Measurements from ENCODE around the gene SLC16A9.

The SLC16A9 gene

GRCh38 chr10:59687657-59688056, 22.0 kb downstream of the SLC16A9 start:
- H3K4me3 ChIP-seq (ENCODE audit: low read depth, low read length) = no peak overlapping the region
- TF ChIP-seq, protein P1, sequence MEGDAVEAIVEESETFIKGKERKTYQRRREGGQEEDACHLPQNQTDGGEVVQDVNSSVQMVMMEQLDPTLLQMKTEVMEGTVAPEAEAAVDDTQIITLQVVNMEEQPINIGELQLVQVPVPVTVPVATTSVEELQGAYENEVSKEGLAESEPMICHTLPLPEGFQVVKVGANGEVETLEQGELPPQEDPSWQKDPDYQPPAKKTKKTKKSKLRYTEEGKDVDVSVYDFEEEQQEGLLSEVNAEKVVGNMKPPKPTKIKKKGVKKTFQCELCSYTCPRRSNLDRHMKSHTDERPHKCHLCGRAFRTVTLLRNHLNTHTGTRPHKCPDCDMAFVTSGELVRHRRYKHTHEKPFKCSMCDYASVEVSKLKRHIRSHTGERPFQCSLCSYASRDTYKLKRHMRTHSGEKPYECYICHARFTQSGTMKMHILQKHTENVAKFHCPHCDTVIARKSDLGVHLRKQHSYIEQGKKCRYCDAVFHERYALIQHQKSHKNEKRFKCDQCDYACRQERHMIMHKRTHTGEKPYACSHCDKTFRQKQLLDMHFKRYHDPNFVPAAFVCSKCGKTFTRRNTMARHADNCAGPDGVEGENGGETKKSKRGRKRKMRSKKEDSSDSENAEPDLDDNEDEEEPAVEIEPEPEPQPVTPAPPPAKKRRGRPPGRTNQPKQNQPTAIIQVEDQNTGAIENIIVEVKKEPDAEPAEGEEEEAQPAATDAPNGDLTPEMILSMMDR (IDR thresholded peaks at IDR 0.05; ENCODE audit: control insufficient read depth, extremely low read depth, insufficient read depth) = no peak
- DNase-seq (ENCODE audit: low read depth) = no peak

GRCh38 chr10:59684006-59684405, 25.6 kb downstream of the SLC16A9 start:
- TF ChIP-seq, protein P1 (IDR thresholded peaks at IDR 0.05; ENCODE audit: control insufficient read depth, extremely low read depth, insufficient read depth) = no peak
- no peak for DNase-seq (ENCODE audit: low read depth)
- no peak overlapping the region for H3K4me3 ChIP-seq (ENCODE audit: low read depth, low read length)

DNA sequence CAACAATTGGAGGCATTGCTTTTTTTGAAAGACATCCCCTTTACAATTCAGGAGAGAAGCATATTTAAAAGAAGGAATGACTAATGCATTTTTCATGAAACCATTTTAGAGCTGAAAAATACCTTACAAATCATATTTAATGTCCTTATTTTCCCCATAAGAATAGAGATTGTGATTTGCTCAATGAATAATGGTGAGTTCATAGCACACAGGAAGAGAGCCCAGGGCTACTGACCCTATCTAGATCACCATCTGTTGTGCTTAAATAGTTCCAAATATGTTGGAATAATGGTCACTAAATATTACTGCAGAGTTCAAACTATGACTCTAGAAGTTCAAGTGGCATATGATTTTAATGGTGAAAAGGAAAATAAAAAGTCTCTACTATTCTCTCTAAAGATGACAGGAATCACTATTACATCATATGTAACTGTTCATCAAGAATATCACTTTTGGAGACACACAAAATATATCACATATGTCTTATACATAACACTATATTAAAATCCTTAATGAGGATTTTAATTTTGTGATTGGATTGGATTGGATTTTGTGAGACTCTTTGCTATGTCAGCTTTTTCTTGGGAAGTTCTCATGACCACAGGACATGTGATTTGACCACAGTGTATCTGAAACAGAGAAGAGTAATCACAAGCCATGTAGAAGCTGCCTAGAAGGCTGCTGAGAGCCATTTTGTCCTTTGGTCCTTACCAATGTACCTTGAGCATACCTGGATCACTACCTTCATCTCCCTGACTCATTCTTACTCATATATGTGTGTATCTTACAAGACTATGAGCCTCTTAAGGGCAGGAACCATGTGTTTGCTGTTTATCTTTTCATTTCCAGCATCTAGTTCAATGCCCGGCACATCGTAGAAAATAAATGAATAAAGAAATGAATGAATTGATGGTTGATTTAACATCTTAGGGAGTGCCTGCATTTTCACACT, 26.4 kb downstream of the SLC16A9 start:
- no peak for DNase-seq (ENCODE audit: low read depth)
- H3K4me3 ChIP-seq (ENCODE audit: low read depth, low read length) = no peak overlapping the region
- TF ChIP-seq, protein P1 (IDR thresholded peaks at IDR 0.05; ENCODE audit: control insufficient read depth, extremely low read depth, insufficient read depth) = no peak

DNA sequence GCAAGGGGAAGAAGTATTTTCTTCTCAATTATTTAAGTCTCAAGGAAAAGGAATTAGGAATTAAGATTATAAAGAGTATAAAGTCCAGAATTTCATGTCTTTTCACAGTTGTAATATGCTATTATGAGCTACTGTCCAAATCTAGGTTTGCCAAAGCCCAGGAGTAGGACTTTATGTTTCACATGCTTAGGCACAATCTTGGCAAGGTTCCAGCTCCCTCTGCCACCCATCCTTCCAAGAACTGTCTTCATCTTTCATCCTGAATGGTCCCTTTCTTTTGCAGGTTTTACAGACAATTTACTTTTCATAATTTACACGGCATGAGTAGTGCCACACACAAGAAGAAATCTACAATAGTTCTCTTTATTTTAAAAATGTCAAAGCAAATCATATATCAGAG, 29.5 kb downstream of the SLC16A9 start:
- H3K4me3 ChIP-seq (ENCODE audit: low read depth, low read length) = no peak overlapping the region
- TF ChIP-seq, protein P1 (IDR thresholded peaks at IDR 0.05; ENCODE audit: control insufficient read depth, extremely low read depth, insufficient read depth) = no peak
- no peak for DNase-seq (ENCODE audit: low read depth)

GRCh38 chr10:59678884-59679301, 30.8 kb downstream of the SLC16A9 start:
- no peak overlapping the region for H3K4me3 ChIP-seq (ENCODE audit: low read depth, low read length)
- no peak for DNase-seq (ENCODE audit: low read depth)
- TF ChIP-seq, protein P1 (IDR thresholded peaks at IDR 0.05; ENCODE audit: control insufficient read depth, extremely low read depth, insufficient read depth) = no peak

DNA sequence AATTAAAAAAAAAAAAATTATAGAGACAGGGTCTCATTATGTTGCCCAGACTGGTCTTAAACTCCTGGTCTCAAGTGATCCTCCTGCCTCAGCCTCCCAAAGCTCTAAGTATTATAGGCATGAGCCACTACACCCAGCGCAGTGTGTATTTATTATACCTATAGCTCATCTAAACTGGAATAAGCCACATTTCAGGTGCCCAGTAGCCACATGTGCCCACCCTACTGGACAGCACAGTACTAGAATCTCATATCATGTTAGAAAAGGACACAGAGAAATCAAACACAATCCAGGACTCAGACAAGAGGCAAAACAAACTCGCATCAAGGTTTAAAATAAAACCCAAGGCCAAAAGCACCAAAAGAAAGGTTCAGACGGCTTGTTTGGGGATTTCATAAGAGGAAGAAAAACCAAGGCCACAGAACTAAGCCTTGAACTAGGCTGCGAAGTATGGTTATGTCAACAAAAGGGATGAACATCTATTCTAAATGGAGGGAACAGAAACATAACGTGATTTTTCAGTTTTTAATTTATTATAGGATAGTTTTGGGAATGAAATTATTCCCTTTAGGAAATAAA, 32.3 kb downstream of the SLC16A9 start:
- TF ChIP-seq, protein P1 (IDR thresholded peaks at IDR 0.05; ENCODE audit: control insufficient read depth, extremely low read depth, insufficient read depth) = no peak

More for the DNA sequence above, 32.3 kb downstream of the SLC16A9 start:
- H3K4me3 ChIP-seq (ENCODE audit: low read depth, low read length) = no peak overlapping the region
- DNase-seq (ENCODE audit: low read depth) = no peak
